Activated T-cell treated with anti-CD3 and anti-CD28 coated beads, Interleukin-2, amount 50 U/mL, for 72 hours (primary cell): ENCODE measurements around the gene GPC6. TPM values are rescaled to one million over a fixed set of nuclear protein-coding genes. Genes with fewer than 3 reads are reported as not detected.
"Not testable (repeated sequence)": the region's sequence is repeated elsewhere in the genome, so short reads cannot be mapped to it uniquely, and the experiment has no call there.

ENCODE experiments used
- ATAC-seq, 2 donors: fragments of 150-1000 bp; cut with Tn5 transposase; replicated peaks in 1 of 2; 2 replicates each; pipeline ENCODE4 v1.10.0; 2021; ENCODE audit warnings: moderate library complexity in 2 of 2, mild to moderate bottlenecking in 1 of 2
- DNase-seq, 2 donors: peaks; one replicate each; pipeline ENCODE4 v3.0.0; 2021 to 2022; ENCODE audit warnings: mixed read lengths in 1 of 2
- H3K27ac Mint-ChIP-seq: one replicate; pipeline ENCODE4 v1.8.0; 2022; ENCODE audit warnings: mild to moderate bottlenecking, moderate library complexity, mixed read lengths
- H3K27me3 Mint-ChIP-seq: one replicate; pipeline ENCODE4 v1.8.0; 2022; ENCODE audit warnings: low read depth, mixed read lengths
- H3K36me3 Mint-ChIP-seq, 2 donors: one replicate each; pipeline ENCODE4 v1.8.0; 2022; ENCODE audit warnings: mixed read lengths in 2 of 2, mild to moderate bottlenecking in 1 of 2; ENCODE audit not compliant: insufficient read depth in 2 of 2
- H3K4me1 Mint-ChIP-seq: one replicate; pipeline ENCODE4 v1.8.0; 2022; ENCODE audit warnings: low read depth, mixed read lengths
- H3K4me3 Mint-ChIP-seq, 2 donors: one replicate each; pipeline ENCODE4 v1.8.0; 2022; ENCODE audit warnings: mild to moderate bottlenecking in 2 of 2, mixed read lengths in 2 of 2, moderate library complexity in 2 of 2
- H3K9me3 Mint-ChIP-seq, 2 donors: one replicate each; pipeline ENCODE4 v1.8.0; 2022; ENCODE audit warnings: mixed read lengths in 2 of 2
- total RNA-seq, 2 donors: library from RNA; stranded (reverse); gene quantifications; one replicate each; pipeline ENCODE4 v1.2.3, GENCODE V29; 2022

Gene GPC6
- total RNA-seq, 2 donors from 2014 or later, result not detected

DNA sequence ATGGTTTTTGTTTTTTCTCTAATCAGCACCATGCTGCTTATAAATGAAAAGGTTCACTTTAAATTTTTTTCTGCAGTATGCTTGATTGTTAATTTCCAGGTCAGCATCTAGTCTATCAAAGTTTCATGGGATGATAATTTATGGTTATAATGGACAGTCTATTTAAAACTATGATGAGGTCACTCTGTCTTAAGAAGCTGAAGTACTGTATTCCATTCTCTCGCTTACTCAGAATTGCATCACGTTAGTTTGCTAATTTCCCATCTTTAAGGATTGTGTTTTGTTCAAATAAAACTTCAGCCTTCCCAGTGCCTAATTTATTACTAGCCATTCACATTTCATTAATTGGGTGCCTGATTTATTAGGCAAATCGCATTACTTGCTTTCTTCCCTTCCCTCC, 94.3 kb downstream of the GPC6 start:
- Mint-ChIP-seq H3K4me1 (no peaks in the 10 kb centered on the region), H3K4me3 (no peak overlapping the region), H3K36me3 (no peaks in the 10 kb centered on the region), H3K9me3 (peaks cover 0 to 2% of the 10 kb centered on the region in 2 donors), H3K27me3 (no peaks in the 10 kb centered on the region), H3K27ac (no peak overlapping the region)
- DNase-seq (no peak), ATAC-seq (no peak)

DNA sequence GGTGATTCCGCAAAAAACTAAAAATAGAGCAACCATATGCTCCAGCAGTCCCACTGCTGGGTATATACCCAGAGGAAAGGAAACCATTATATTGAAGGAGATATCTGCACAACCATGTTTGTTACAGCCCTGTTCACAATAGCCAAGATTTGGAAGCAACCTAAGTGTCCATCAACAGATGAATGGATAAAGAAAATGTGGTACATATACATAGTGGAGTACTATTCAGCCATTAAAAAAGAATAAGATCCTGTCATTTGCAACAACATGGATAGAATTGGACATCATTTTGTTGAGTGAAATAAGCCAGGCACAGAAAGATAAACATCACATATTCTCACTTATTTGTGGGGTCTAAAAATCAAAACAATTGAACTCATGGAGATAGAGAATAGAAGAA, 97.3 kb downstream of the GPC6 start:
- not testable (repeated sequence) for H3K4me1 Mint-ChIP-seq, ATAC-seq

DNA sequence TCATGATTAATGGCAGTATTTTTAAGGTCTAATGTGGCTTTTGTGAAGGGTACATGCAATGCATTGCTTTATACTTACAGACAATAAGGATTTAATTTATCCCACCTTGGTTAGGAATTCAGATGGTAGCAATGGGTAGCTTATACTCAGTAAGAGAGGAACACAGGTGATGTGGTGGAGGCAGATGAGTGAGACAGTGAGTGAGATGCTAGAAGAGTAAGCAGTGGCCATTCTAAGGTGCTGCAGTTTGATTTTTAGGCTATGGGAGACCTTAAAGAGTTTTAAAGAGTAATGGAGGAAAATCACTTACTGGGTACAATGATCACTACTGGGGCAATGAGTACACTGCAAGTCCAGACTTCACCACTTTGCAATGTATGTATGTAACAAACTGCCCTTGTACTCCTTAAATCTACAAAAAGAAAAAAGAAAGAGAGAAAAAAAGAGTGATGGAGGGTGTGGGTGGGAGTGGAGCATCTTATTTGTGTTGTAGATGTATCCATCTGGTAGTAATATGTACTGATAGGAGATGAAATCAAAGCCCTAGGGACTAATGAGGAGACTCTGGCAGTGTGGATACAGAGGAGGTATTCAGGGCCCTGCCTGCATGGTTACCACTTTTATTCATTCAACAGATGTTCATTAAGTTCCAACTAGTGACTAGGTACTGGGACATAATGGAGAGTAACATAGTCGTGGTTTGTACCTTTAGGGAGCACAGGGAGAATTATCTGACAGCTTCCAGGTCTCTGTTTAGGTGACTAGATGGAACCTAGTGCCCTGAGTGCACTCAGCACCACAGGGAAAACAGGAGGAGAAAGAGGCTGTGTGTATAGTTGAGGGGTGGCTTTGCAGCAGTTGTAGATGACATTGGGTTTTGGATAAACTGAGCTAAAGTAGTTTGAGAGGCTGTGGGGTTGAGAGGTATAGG, 99.0 kb downstream of the GPC6 start:
- Mint-ChIP-seq H3K9me3 (no peaks in the 10 kb centered on the region), H3K27me3 (no peaks in the 10 kb centered on the region), H3K27ac (no peak overlapping the region), H3K4me1 (no peaks in the 10 kb centered on the region), H3K36me3 (no peaks in the 10 kb centered on the region), H3K4me3 (no peak overlapping the region)
- ATAC-seq, result no peak
- no peak for DNase-seq

More for the DNA sequence above, 97.3 kb downstream of the GPC6 start:
- H3K9me3 Mint-ChIP-seq, H3K27me3 Mint-ChIP-seq, H3K27ac Mint-ChIP-seq, H3K36me3 Mint-ChIP-seq, H3K4me3 Mint-ChIP-seq, DNase-seq: not testable (repeated sequence)

DNA sequence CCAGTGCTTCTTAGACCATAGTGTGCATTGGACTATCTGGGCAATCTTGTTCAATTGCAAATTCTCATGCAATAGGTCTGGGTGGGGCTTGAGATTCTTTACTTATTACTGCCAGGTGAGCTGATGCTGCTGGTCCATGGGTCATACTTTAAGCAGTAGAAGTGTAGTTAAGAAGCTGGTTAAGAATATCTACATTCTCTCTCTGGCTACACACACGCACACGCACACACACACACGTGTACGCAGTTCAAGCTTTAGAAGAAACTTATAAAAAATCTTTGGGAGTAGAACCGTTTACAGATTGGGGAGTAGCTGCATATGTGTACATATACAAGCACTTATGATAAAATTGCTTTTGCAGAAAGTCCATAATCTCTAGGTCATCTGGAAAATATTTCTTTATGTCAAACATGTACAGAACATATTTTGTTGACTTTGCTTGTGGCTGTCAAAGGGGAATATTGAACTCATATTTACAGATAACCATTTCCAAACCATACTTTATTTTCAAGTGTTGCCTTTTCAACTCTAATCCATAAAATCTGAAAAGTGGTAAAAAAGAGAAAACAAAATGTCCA, 99.7 kb downstream of the GPC6 start:
- Mint-ChIP-seq H3K4me1 (no peaks in the 10 kb centered on the region), H3K27ac (no peak overlapping the region), H3K4me3 (no peak overlapping the region), H3K9me3 (no peaks in the 10 kb centered on the region), H3K36me3 (no peaks in the 10 kb centered on the region), H3K27me3 (no peaks in the 10 kb centered on the region)
- DNase-seq (no peak), ATAC-seq (no peak)

DNA sequence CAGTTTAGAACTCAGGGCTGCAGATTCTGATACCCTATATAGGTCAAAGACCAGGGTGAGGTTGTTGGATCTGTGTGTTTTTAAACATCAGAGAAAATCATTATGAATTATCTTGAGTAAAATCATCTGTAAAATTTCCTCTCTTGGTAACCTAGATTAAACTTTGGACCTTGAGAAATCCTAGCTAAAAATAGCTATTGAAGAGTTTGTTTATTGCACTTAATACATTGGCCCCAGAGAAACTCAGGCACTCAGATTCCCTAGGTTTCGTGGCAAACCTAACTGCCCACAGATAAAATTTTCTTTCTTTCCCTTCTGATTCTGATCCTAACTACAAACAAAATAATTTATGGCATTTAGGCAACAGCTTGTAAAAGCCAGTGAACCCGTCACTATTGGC, 102.3 kb downstream of the GPC6 start:
- Mint-ChIP-seq H3K36me3 (no peaks in the 10 kb centered on the region), H3K4me3 (no peak overlapping the region), H3K27me3 (no peaks in the 10 kb centered on the region), H3K4me1 (no peaks in the 10 kb centered on the region), H3K27ac (no peak overlapping the region), H3K9me3 (peaks cover 3% of the 10 kb centered on the region in 2 donors)
- ATAC-seq (no peak), DNase-seq (no peak)

DNA sequence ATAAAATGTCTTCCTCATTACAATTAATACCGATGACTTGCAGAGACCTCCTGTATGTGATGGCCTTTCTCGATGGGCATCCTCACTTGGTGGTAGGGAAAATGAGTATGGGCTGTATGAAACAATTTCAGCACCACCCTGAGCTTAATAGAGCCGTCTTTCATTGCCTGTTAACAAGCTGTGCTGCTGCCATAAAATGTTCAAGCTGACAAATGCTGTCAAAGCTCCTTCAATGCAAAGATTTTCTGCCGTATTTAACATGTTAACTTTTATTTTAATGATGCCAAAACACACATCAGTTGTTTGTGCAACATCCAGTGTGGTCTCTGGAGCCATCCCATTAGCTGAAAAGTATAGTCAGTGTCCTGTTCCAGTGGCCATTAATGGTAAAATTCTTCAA, 110.1 kb downstream of the GPC6 start:
- no peak overlapping the region for H3K4me3 Mint-ChIP-seq
- no peaks in the 10 kb centered on the region for H3K36me3 Mint-ChIP-seq
- no peak overlapping the region for H3K27ac Mint-ChIP-seq
- DNase-seq (no peak), ATAC-seq (no peak)
- H3K27me3 Mint-ChIP-seq, result no peaks in the 10 kb centered on the region
- no peaks in the 10 kb centered on the region for H3K4me1 Mint-ChIP-seq
- H3K9me3 Mint-ChIP-seq, result peaks cover 2 to 6% of the 10 kb centered on the region in 2 donors

DNA sequence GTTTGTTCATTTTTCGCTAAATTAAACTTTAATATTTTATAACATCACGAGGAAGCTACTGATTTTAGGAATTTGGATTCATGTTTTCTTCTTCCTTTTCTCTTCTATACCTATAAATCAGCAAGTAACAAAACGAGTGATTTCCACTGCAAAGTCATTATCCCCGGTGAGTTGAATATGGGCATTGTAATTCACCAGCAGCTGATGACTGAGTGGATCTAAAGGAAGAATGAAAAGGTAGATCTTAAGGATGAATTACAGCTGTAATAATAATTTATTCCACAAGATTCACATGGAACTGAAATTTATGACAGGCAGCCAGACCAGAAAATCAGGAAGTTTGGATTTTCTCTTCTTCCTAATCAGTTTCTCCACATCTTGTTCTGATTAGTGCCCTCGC, 111.4 kb downstream of the GPC6 start:
- ATAC-seq (no peak), DNase-seq (no peak)
- Mint-ChIP-seq H3K27me3 (no peaks in the 10 kb centered on the region), H3K4me1 (no peaks in the 10 kb centered on the region), H3K9me3 (peaks cover 2 to 5% of the 10 kb centered on the region in 2 donors), H3K27ac (no peak overlapping the region), H3K4me3 (no peak overlapping the region), H3K36me3 (no peaks in the 10 kb centered on the region)

DNA sequence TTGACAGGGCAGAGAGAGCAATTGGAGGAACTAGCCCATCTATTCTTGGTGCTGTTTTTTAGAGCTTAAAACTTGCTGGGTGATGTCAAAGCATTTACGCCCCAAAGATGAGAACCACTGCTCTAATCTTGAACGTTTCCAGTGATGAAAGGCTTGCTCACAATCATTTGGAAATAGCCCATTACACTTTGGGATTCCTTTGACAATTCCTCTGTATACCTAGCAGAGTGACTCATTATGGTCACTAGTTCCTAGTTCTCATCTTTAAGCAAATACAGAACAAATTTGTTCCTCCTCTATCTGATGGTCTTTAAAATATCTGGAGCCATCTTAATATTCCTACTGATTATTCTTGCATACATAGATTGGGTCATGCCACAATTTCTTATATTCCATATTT, 112.3 kb downstream of the GPC6 start:
- no peak overlapping the region for H3K4me3 Mint-ChIP-seq
- no peaks in the 10 kb centered on the region for H3K27me3 Mint-ChIP-seq
- ATAC-seq (no peak), DNase-seq (no peak)
- H3K4me1 Mint-ChIP-seq, result no peaks in the 10 kb centered on the region
- H3K36me3 Mint-ChIP-seq, result no peaks in the 10 kb centered on the region
- no peak overlapping the region for H3K27ac Mint-ChIP-seq
- peaks cover 5 to 8% of the 10 kb centered on the region in 2 donors for H3K9me3 Mint-ChIP-seq

DNA sequence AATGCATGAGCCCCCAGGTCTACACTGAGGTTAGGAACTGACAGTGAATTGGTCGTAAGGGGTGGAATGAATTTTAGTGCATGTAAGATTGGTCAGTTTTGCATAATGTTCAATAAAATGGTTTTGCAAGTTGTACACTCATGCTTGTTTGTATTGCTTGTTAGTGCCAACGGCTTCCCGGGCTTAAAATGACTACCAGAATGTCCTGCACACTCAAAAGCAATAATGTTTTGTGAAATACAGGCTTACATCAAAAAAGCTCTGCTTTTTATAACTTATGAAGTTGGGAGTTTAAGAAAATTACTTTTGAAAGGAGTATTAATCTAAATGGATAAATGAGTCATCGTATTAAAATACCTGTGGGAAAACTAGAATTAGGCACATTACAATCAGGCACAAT, 112.9 kb downstream of the GPC6 start:
- no peak for ATAC-seq
- Mint-ChIP-seq H3K4me1 (no peaks in the 10 kb centered on the region), H3K27me3 (no peaks in the 10 kb centered on the region), H3K4me3 (no peak overlapping the region), H3K27ac (no peak overlapping the region), H3K36me3 (no peaks in the 10 kb centered on the region), H3K9me3 (peaks cover 7 to 9% of the 10 kb centered on the region in 2 donors)
- DNase-seq, result no peak

DNA sequence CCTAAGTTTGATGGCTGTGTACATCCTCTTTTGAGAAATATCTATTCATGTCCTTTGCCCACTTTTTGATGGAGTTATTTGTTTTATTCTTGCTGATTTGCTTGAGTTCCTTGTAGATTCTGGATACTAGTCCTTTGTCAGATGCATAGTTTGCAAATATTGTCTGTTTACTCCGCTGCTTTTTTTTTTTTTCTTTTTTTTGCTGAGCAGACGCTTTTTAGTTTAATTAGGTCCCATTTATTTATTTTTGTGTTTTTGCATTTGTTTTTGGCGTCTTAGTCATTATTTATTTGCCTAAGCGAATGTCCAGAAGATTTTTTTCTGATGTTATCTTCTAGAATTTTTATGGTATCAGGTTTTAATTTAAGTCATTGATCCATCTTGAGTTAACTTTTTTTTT, 114.9 kb downstream of the GPC6 start:
- H3K9me3 Mint-ChIP-seq, result peaks cover 7 to 9% of the 10 kb centered on the region in 2 donors
- H3K4me3 Mint-ChIP-seq, result no peak overlapping the region
- no peaks in the 10 kb centered on the region for H3K27me3 Mint-ChIP-seq
- DNase-seq (no peak), ATAC-seq (no peak)
- H3K36me3 Mint-ChIP-seq, result no peaks in the 10 kb centered on the region
- H3K27ac Mint-ChIP-seq, result no peak overlapping the region
- no peaks in the 10 kb centered on the region for H3K4me1 Mint-ChIP-seq

DNA sequence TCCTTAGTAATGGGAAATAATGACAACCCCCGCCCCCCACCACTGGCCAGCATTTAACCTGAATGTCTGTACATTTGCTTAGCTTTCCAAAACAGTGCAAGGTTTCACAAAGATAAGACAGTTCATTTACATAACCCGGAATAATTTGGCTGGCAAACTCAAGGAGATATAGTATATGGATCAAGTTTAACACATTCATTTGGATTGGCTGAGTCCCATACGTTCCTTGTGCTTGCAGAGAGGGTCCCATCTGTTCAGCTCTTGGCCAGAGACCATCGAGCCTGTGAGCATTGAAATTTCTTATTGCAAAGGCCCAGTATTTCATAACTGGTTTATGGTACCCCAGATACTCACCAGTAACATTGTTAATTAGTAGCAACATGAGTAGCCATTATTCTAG, 116.5 kb downstream of the GPC6 start:
- H3K27me3 Mint-ChIP-seq, result no peaks in the 10 kb centered on the region
- no peak overlapping the region for H3K4me3 Mint-ChIP-seq
- no peaks in the 10 kb centered on the region for H3K36me3 Mint-ChIP-seq
- H3K9me3 Mint-ChIP-seq, result peaks cover 7 to 9% of the 10 kb centered on the region in 2 donors
- no peaks in the 10 kb centered on the region for H3K4me1 Mint-ChIP-seq
- H3K27ac Mint-ChIP-seq, result no peak overlapping the region
- DNase-seq (no peak), ATAC-seq (no peak)

DNA sequence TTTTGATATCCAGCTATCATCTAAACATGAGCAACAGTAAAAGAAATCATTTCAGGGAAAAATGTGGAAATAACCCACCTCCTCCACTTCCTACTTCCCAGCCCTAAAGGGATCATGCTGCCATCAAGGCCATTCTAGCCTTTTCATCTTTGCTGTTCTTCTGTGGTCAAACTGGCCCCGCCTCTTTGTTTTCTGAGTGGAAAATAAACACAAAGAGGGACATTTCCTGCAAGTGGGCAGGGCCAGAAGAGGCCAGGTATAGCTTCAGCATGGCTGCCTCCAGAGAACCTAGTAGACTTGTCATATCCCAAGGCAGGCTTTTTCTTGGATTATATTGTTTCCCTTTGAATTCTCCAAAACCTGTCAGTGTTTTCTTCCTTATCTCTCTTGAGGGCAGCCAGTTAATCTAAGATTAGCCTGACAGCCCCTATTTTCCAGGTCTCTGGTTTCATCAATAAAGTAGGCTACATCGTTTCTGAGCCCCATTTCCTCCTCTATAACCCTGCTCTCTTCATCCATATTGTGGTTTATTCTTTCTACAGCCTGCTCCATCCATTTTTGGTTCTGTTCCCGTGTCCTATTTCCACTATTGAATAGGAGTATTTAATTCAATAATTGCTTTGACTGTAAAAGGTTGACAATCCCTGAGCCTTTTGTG, 117.6 kb downstream of the GPC6 start:
- peaks cover 7 to 9% of the 10 kb centered on the region in 2 donors for H3K9me3 Mint-ChIP-seq
- ATAC-seq (no peak), DNase-seq (no peak)
- H3K27me3 Mint-ChIP-seq, result no peaks in the 10 kb centered on the region
- no peak overlapping the region for H3K4me3 Mint-ChIP-seq
- no peak overlapping the region for H3K27ac Mint-ChIP-seq
- H3K36me3 Mint-ChIP-seq, result no peaks in the 10 kb centered on the region
- H3K4me1 Mint-ChIP-seq, result no peaks in the 10 kb centered on the region

DNA sequence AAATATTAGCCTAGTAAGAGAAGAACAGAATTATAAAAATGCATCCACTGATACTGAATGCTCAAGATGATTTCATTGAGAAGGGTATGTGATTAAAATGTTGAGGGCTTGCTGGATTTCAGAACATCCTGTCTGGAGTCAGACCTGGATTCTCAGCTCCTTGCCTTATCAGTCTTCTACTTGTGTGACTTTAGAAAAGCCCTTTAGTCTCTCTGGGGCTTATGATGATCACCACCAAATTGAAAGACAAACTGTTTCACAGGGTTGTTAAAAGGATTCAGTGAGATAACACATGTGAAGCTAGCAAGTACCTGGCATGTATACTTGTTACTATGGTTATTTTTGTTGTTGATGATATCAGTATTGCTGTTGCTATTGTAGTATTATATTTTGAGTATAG, 118.4 kb downstream of the GPC6 start:
- no peaks in the 10 kb centered on the region for H3K4me1 Mint-ChIP-seq
- DNase-seq (no peak), ATAC-seq (no peak)
- no peaks in the 10 kb centered on the region for H3K27me3 Mint-ChIP-seq
- no peak overlapping the region for H3K4me3 Mint-ChIP-seq
- H3K27ac Mint-ChIP-seq, result no peak overlapping the region
- peaks cover 7 to 9% of the 10 kb centered on the region in 2 donors for H3K9me3 Mint-ChIP-seq
- no peaks in the 10 kb centered on the region for H3K36me3 Mint-ChIP-seq
